ENCODE results near the gene ASXL3. TPM values are rescaled to one million over a fixed set of nuclear protein-coding genes. Genes with fewer than 3 reads are reported as not detected.

The ASXL3 gene
- total and polyA plus RNA-seq, 2 donors (not counting 3 experiments of a cell fraction or from before 2014, with no cell fraction given): 0.07 to 0.27 TPM

- Histone ChIP-seq H3K9ac (replicated peaks; ENCODE audit: extremely low read depth, insufficient read depth, low read length) (no peak overlapping the region), H3K27me3 (ENCODE audit: control insufficient read depth in 2 of 2, insufficient read depth in 2 of 2, low read length in 2 of 2) (peaks cover 2 to 14% of the 10 kb centered on the region in 2 experiments), H3K9me1 (replicated peaks; ENCODE audit: control insufficient read depth, extremely low read depth, insufficient read depth, low read length) (no peaks in the 10 kb centered on the region), H4K20me1 (replicated peaks; ENCODE audit: control insufficient read depth, extremely low read depth, insufficient read depth, low read length) (no peaks in the 10 kb centered on the region), H3K36me3 (ENCODE audit: control insufficient read depth in 2 of 2, extremely low read depth in 1 of 2, insufficient read depth in 2 of 2, low read length in 2 of 2) (no peaks in the 10 kb centered on the region), H3K79me2 (ENCODE audit: control insufficient read depth, insufficient read depth, low read length) (no peaks in the 10 kb centered on the region), H3K27ac (ENCODE audit: insufficient read depth, low read depth, low read length) (no peak overlapping the region), H3K4me2 (ENCODE audit: insufficient read depth, low read length) (no peak overlapping the region), H3K9me3 (replicated peaks; ENCODE audit: control insufficient read depth, insufficient read depth, low read length) (no peaks in the 10 kb centered on the region), H2AFZ (ENCODE audit: low read depth, low read length) (no peak overlapping the region), H3K4me1 (ENCODE audit: control insufficient read depth, extremely low read depth, insufficient read depth, low read length) (no peaks in the 10 kb centered on the region), H3K4me3 (replicated peaks in 1 of 3; ENCODE audit: insufficient read depth in 1 of 3, low read depth in 1 of 3, low read length in 3 of 3) (no peak overlapping the region)
- CTCF ChIA-PET: no interaction called here
- intact Hi-C loops (cut with micrococcal nuclease): no loop called here
- DNase-seq (ENCODE audit: low read depth, low spot score) (no peak), FAIRE-seq (no peak)
- no TSS peak for BruUV-seq (replicated peaks)
- POLR2A ChIA-PET: no interaction called here
- no peak for TF ChIP-seq MYC (IDR thresholded peaks at IDR 0.05; ENCODE audit: low read depth, low read length)
- no peak for TF ChIP-seq GATA2 (IDR thresholded peaks at IDR 0.05; ENCODE audit: insufficient read depth, insufficient read length, low read depth, low read length)
- TF ChIP-seq, protein P1, sequence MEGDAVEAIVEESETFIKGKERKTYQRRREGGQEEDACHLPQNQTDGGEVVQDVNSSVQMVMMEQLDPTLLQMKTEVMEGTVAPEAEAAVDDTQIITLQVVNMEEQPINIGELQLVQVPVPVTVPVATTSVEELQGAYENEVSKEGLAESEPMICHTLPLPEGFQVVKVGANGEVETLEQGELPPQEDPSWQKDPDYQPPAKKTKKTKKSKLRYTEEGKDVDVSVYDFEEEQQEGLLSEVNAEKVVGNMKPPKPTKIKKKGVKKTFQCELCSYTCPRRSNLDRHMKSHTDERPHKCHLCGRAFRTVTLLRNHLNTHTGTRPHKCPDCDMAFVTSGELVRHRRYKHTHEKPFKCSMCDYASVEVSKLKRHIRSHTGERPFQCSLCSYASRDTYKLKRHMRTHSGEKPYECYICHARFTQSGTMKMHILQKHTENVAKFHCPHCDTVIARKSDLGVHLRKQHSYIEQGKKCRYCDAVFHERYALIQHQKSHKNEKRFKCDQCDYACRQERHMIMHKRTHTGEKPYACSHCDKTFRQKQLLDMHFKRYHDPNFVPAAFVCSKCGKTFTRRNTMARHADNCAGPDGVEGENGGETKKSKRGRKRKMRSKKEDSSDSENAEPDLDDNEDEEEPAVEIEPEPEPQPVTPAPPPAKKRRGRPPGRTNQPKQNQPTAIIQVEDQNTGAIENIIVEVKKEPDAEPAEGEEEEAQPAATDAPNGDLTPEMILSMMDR (IDR thresholded peaks at IDR 0.05; ENCODE audit: extremely low read depth in 1 of 2, insufficient read depth in 1 of 2, low read depth in 1 of 2, low read length in 2 of 2): no peak
- TF ChIP-seq POLR2AphosphoS5 (IDR thresholded peaks at IDR 0.05; ENCODE audit: insufficient read depth, low read depth, low read length): no peak
- no peak for TF ChIP-seq EZH2 (IDR thresholded peaks at IDR 0.05; ENCODE audit: borderline replicate concordance, low read depth, low read length, severe bottlenecking)
- no peak for TF ChIP-seq POLR2A (IDR thresholded peaks at IDR 0.05; ENCODE audit: low read depth, low read length)
- no peak for TF ChIP-seq MAX (IDR thresholded peaks at IDR 0.05; ENCODE audit: insufficient read depth, insufficient read length)
- TF ChIP-seq JUN (IDR thresholded peaks at IDR 0.05; ENCODE audit: borderline replicate concordance, insufficient read depth, insufficient read length, low read depth): no peak
- TF ChIP-seq FOS (IDR thresholded peaks at IDR 0.05; ENCODE audit: borderline replicate concordance, insufficient read depth, low read length): no peak
- dilution Hi-C loops (cut with MboI; ENCODE audit: extremely low pct_ligation_motif_present, low sequenced_read_pairs): no loop called here
Observed at GRCh38 chr18:33585431-33585775, 7.4 kb downstream of the ASXL3 start.
